HEK293T (cell line): Measurements from ENCODE around the gene MYO16.

Experiments
- ARNT ChIP-seq: fragments of 450-650 bp; IDR thresholded peaks from 2 replicates; pipeline ENCODE4 v1.6.1; 2017; ENCODE audit warnings: mild to moderate bottlenecking
- BHLHE40 ChIP-seq: fragments of 450-650 bp; IDR thresholded peaks from 2 replicates; pipeline ENCODE4 v1.6.1; 2016; ENCODE audit warnings: mild to moderate bottlenecking, moderate library complexity, borderline replicate concordance
- FOXA1 ChIP-seq: fragments of 450-650 bp; IDR thresholded peaks from 2 replicates; pipeline ENCODE4 v1.6.1; 2016; ENCODE audit warnings: mild to moderate bottlenecking
- FOXK2 ChIP-seq: fragments of 450-650 bp; IDR thresholded peaks from 2 replicates; pipeline ENCODE4 v1.6.1; 2016; ENCODE audit warnings: mild to moderate bottlenecking
- HDGF ChIP-seq: fragments of 450-650 bp; IDR thresholded peaks from 2 replicates; pipeline ENCODE4 v1.6.1; 2017; ENCODE audit warnings: antibody characterized with exemption, borderline replicate concordance
- LEF1 ChIP-seq: fragments of 450-650 bp; IDR thresholded peaks from 2 replicates; pipeline ENCODE4 v1.6.1; 2017; ENCODE audit warnings: mild to moderate bottlenecking, borderline replicate concordance
- NFRKB ChIP-seq: fragments of 450-650 bp; IDR thresholded peaks from 2 replicates; pipeline ENCODE4 v1.6.1; 2016; ENCODE audit warnings: mild to moderate bottlenecking, moderate library complexity
- SP1 ChIP-seq: fragments of 450-650 bp; IDR thresholded peaks from 2 replicates; pipeline ENCODE4 v1.6.1; 2017
- SUZ12 ChIP-seq: fragments of 450-650 bp; IDR thresholded peaks from 2 replicates; pipeline ENCODE4 v1.6.1; 2016; ENCODE audit warnings: mild to moderate bottlenecking
- TARDBP ChIP-seq: fragments of 450-650 bp; IDR thresholded peaks from 2 replicates; pipeline ENCODE4 v1.6.1; 2016

DNA sequence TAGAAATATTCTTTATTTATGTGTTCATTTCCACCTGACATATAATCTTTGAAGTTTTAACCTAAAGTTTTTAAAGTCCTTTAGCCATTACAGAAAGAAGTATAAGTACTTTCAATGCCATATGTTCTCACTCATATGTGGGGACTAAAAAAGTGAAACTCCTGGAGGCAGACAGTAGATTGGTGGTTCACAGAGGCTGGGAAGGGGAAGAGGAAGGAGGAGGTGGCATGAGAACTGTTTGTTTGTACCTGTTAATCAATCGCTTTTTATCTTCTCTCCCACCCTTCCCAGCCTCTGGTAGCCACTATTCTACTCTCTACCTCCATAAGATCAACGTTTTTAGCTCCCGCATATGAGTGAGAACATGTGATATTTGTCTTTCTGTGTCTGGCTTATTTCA is 131.1 kb downstream of the MYO16 start:
- TF ChIP-seq SUZ12 (no peak), TARDBP (no peak), SP1 (no peak), ARNT (no peak), FOXK2 (no peak), LEF1 (no peak), BHLHE40 (no peak), HDGF (no peak), FOXA1 (no peak), NFRKB (no peak)
